PC-3 (cell line): Measurements from ENCODE around the gene CLEC17A.
"Not testable (repeated sequence)": the region's sequence is repeated elsewhere in the genome, so short reads cannot be mapped to it uniquely, and the experiment has no call there.

Experiments
- EZH2phosphoT487 ChIP-seq: fragments of 300-600 bp; sonication (generic); IDR thresholded peaks from 2 replicates; pipeline ENCODE4 v1.6.1; 2018; ENCODE audit warnings: mild to moderate bottlenecking, antibody characterized with exemption, low read length, borderline replicate concordance
- TF ChIP-seq, protein P1 (sequence below): fragments of 300-600 bp; sonication (generic); conservative IDR thresholded peaks from 2 replicates; pipeline ENCODE4 v1.5.1; 2017; ENCODE audit warnings: antibody characterized with exemption, low read depth, mild to moderate bottlenecking, low read length

DNA sequence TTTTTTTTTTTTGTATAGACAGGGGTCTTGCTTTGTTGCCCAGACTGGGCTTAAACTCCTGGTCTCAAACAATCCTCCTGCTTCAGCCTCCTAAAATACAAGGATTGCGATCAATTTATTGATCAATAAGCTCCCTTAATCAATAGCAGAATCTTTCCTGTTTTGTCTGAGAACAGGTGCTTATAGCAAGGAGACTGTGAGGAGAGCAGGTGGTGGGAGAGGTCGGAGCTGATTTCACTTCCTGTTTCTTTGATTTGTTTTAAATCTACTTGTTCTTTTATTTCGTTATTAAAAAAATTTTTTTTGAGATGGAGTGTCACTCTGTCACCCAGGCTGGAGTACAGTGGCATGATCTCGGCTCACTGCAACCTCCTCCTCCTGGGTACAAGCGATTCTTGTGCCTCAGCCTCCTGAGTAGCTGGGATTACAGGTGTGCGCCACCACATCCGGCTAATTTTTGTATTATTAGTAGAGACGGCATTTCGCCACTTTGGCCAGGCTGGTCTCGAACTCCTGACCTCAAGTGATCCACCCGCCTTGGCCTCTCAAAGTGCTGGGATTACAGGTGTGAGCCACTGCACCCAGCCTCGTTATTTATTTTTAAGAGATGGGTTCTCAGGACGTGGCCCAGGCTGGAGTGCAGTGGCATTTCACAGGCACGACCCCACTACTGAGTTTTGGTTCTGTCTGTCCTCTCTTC lies 30.7 kb downstream of the CLEC17A start:
- TF ChIP-seq, protein P1, sequence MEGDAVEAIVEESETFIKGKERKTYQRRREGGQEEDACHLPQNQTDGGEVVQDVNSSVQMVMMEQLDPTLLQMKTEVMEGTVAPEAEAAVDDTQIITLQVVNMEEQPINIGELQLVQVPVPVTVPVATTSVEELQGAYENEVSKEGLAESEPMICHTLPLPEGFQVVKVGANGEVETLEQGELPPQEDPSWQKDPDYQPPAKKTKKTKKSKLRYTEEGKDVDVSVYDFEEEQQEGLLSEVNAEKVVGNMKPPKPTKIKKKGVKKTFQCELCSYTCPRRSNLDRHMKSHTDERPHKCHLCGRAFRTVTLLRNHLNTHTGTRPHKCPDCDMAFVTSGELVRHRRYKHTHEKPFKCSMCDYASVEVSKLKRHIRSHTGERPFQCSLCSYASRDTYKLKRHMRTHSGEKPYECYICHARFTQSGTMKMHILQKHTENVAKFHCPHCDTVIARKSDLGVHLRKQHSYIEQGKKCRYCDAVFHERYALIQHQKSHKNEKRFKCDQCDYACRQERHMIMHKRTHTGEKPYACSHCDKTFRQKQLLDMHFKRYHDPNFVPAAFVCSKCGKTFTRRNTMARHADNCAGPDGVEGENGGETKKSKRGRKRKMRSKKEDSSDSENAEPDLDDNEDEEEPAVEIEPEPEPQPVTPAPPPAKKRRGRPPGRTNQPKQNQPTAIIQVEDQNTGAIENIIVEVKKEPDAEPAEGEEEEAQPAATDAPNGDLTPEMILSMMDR: not testable (repeated sequence)
- TF ChIP-seq EZH2phosphoT487: not testable (repeated sequence)
